SHP77 treated with DMSO at 0.1 percent for 48 hours (cell line): ENCODE measurements around the gene SMTNL1.

ENCODE experiments used
- DNase-seq: peaks from one replicate; lab custom pipeline; 2025; lab: John Stamatoyannopoulos, UW

Gene SMTNL1

DNA sequence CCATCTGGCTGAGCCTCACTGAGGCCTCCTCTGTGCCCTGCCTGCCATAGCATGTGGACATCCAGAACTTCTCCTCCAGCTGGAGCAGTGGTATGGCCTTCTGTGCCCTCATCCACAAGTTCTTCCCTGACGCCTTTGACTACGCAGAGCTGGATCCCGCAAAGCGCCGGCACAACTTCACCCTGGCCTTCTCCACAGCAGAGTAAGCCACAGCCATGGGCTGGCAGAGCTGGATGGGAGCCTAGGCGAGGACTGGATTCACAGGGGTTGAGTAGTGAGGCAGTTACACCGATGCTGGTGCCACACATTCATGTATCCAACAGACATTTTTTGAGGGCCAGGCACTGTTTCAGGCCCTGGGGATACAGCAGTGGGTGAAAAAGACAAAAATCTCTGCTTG lies 9.1 kb downstream of the SMTNL1 start:
- no peak for DNase-seq

DNA sequence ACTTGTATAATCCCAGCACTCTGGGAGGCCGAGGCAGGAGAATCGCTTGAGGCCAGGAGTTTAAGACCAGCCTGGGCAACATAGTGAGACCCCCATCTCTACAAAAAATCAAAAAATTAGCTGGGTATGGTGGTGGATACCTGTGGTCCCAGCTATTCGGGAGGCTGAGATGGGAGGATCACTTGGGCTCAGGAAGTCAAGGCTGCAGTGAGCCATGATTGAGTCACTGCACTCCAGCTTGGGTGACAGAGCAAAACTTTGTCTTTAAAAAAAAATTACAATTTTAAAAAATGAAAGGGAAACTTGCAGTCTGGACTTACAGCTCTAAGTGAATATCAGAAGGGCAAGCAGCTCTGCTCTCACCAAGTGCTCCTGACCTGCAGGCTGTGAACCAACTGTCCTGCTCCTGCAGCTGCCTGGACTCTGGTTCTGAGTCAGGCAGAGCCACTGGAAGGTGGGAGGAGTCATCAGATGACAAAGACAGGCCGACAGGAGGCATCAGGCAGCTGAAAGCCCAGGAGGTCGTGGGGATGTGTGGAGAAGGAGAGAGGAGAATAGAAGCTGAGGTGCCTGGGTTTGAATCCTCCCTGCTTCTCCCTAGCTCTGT lies 9.6 kb downstream of the SMTNL1 start:
- no peak for DNase-seq

DNA sequence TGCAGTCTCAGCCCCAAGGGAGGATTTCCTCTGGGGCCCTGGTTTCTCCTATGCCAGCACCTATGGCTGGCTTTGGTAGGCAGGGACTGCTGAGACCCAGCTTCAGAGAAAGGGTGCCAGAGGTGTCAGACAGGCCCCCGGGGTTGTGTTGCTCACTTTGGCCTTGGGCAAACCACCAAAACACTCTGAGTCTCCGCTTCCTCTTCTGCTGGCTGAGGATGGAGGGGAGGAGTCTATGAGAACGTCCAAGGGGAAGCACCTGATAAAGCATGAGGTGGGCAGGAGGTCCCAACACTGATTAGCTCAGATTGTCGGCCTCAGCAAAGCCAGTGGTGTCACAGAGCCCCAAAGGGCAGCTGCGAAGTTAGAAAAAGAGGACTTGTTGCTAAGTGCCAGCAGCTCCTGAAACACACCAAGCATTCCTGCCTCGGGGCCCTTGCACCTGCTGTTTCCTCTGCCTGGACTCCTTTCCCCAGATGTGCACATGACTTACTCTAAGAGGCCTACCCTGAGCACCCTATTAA lies 10.5 kb downstream of the SMTNL1 start:
- no peak for DNase-seq

DNA sequence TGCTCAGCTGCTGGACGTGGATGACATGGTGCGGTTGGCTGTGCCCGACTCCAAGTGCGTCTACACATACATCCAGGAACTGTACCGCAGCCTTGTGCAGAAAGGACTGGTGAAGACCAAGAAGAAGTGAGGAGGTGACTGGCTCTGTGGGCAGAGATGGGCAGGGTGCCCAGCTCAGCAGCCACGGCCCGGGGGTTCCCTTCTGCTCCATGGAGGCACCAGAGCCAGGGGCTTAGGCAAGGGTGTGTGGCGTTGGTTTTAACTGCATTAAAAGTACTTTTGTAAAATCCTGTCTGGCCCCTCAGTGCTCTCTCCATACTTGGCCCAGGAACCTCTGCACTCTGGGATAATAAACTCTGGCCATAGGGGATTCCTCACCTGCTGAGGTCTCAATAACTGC lies 12.6 kb downstream of the SMTNL1 start:
- no peak for DNase-seq

DNA sequence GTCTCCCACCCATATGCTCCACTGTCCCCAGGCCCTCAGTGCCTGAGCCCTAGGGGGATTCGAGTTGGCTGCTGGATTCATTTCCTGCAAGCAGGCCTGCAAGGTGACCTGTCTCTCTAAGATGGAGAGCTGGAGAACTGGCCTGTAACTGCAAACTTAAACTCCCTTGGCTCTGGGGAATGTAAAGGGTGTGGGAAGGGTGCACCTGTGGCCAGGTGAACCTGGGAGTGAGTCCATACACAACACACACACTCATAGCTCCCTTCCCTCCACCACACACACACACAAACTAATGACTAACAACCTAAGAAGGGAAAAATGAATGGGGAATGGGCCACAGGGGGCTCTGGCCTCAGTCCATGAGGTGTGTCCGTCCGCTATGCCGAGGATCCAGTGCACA lies 14.5 kb downstream of the SMTNL1 start:
- DNase-seq: no peak

DNA sequence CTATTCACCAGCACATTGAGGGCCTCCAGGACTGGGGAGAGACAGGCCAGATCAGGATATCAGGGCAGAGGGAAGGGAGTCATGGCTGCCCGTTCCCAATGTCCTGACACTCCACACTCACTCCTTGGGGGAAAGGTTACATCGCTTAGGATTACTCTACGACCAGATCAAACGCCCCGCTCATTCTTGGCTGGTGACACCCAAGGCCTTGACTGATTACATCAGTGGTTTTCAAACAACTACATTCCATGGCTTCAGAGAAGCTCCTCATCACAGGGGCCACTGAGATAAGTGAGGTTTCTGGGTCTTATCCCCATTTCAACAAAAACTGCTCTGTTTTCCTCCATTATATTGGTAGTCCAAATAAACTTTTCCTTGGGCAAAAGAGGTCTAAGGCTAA lies 15.1 kb downstream of the SMTNL1 start:
- DNase-seq: no peak

DNA sequence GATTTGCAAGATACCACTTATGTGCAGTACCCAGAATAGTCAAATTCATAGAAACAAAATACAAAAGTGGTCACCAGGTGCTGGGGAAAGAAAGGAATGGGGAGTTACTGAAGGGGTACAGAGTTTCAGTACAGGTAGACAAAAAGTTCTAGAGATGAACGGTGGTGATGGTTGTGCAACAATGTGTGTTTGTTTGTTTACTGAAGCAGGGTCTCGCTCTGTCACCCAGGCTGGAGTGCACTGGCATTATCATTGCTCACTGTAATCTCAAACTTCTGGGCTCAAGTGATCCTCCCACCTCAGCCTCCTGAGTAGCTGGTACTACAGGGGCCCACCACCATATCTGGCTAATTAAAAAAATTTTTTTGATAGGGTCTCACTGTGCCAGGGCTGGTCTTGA lies 18.0 kb downstream of the SMTNL1 start:
- DNase-seq: no peak

DNA sequence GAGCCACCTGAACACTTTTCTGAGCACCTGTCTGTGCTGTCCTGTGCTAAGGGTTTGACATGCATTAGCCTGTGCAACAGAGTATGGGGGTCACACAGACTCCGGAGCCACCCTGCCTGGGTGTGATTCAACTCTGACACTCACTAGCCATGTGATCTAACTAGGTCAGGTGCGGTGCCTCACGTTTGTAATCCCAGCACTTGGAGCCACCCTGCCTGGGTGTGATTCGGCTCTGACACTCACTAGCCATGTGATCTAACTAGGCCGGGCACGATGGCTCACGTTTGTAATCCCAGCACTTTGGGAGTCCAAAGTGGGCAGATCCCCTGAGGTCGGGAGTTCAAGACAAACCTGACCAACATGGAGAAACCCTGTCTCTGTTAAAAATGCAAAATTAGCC lies 18.6 kb downstream of the SMTNL1 start:
- DNase-seq: no peak

DNA sequence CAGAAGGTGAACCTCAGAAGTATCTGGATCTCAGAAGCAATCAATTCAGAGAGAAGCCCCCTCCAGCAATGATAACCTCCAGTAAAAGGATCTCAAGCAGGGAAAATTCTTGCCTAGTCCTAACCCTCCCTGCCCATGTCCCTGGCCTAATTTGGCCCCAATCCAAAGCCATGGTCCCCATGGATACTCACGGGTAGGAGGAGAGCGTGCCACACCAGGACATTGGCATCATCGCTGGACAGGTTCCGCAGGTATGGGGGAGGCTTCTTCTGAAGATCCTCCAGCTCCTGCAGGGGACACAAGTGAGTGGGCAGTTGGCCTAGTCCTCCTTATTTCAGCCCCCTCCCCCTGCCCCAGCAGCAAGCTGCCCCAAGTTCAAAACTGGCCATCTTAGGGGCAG lies 22.8 kb downstream of the SMTNL1 start:
- no peak for DNase-seq

DNA sequence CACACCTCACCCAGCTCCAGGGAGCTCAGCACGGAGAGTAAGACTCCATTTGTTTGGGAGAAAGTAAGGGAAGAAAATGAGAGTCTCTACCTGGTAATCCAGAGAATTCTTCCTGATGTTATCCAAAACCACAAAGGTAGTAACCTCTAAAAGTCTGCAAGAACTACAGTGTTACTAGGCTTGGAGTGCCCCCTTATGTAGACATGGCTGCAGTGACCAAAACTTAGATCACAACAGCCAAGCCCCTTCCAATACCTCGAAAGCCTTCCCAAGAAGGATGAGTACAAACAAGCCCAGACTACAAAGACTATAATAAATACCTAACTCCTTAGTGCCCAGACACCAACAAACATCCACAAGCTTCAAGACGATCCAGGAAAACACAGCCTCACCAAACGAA lies 25.2 kb downstream of the SMTNL1 start:
- DNase-seq: no peak

DNA sequence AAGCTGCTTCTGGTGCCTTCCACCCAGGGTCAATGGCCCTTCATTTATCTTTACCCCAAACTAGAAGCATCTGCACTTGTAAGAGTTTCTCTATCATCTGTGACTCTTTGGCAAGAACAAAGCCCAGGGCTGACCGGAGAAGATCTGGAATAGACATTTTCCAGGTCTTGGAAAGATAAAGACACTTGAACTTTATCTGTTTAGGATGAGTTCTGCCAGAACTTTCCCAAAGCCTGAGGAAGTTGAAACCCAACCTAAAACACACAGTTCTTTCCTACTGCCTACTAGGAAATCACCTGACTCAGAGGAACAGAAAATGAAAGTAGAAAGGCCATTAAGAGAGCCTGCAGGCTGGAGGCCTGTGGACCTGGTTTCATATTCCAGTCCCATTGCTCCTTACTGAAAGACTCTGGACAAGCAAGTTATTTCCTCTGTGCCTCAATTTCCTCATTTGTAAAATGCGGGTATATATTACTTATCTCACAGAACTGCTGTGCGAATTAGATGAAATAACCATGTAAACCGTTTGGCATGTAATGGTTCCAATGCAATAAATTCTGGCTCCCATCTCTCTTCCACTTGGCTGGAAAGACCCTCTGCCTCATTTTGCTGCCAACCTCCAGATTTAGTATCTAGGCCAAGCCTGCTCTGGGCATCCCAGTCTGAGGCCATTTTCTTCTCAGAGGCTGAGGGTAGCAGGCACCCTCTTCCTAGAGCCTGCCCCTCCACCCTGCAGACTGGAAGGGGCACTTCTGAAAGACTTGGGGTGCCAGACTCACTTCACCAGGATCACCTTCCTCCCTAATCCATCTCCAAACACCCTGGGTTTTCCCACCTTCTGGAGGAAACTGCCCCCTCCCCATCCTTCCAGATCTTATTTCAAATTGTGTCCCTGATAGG lies 28.9 kb downstream of the SMTNL1 start:
- DNase-seq: no peak

DNA sequence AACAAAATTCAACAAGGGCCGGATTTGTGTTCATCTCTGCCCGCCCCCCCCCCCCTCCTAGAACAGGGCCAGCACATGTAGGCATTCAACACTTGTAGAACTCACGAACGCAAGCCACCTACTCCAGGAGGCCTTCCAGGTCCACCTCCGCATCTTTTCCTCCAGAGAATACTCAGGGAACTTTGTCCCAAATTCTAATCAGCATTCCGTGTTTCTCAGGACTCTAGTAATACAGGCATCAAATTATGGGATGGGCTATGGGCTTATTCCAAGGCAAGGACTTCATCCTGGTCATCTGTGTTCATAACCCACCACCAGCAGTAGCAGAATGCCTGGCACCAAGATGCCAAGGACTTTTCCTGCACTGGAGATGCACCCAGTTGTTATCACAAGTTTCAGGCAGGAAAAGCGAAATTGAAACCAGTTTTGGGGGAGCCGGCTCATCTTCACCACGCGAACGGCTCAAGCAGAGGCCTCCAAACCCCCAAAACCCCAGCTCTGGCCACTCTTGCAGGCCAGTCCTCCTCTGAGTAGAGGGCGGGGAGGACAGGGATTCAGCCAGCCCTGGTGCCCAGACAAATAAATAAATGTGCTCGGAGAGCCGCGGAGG lies 29.6 kb downstream of the SMTNL1 start:
- DNase-seq: no peak

DNA sequence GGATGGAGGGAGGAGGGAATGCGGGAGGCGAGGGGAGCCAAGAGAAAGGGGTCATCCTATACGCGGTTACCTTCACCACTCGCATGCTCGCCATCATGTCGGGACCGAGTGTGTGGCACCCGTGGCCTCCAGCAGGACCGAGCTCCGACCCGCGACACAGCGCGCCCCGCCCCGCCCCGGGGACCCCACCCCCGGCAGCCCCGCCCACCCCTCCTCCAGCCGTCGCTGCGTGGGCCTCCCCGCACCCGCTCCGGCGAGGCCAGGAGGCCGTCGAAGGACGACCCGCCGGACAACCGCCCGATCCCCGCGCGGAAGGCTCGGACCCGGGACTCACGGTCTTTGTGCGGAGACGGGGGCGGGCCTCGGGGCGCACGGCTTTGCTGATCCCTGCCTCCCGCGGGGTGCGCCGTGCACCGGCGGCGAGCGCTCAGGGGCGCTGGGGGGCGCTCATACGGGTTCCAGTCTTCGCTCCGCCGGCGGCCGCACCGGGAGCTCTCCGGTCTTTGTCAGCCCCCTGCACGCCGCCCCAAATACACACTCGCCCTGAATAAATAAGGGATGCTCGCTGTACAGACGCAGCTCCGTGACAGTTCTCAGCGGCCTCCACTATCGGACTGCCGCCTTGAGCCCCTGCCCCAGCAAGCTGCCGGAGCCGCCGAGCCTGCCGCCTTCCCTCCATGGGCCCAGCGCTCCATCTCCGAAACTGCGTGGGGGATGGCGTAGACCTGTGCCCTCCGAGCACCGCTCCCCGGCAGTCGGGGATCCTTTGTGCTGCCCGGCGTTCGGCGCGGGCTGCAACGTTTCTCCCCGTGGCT lies 30.3 kb downstream of the SMTNL1 start, which contains the start of gene UBE2L6:
Gene UBE2L6 (minus strand): TSS at position 158 of the 815 bp plus-strand sequence. CDS start 61 bp downstream, at position 97.
- DNase-seq: no peak

DNA sequence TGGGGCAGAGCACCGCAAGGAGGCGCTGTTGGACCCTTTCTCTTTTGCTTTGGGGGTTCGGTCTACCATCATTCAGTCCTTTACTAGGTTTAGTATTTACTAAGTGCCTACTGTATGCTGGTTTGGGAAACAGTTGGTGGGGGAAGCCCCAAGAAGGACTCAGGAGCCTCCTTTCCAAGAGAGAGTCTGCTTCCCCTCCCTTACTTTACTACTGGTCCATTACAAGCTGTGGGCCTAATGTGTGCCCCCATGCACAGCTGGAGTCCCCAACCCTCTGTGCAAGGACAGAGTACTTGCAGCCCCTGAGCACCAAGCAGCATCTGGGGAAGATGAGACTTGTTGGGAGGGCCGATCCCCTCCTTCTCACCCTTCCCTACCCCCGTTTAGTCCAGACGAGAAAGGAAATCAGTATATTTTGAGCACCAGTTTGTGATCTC lies 31.0 kb downstream of the SMTNL1 start:
- no peak for DNase-seq

DNA sequence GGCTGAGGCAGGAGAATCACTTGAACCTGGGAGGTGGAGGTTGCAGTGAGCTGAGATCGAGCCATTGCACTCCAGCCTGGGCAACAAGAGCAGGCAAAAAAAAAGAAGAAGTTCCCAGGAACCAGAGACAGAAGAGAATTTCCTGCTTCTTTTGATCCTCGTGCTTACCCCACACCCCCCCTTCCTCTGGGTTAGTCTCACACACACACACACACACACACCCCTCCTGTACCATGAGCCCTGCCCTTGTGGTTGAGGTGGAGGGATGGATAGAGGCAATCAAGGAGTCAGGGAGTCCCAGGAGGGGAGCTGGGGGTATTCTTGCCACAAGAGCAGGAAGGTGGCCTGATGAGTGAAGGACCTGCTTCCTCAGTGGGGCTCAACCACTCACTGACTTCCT lies 34.2 kb downstream of the SMTNL1 start:
- no peak for DNase-seq

DNA sequence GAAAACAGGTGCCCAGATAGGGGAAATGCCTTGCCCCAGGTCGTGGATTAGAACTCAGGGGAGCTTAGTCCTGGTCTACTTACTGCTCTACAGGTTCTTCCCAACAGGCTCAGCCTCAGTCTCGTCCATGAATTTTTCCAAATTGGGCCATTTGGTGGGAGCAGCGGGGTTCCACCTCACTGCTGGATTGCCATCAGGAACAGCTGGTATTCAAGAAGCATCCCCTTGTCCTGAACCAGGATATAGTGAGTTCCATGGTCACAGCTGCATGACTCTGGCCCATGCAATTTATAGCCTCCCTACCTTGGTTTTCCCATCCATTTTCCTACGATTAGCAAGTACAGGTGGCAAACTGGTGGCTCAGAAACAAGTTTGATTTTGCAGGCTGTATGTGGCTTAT lies 36.7 kb downstream of the SMTNL1 start:
- no peak for DNase-seq

DNA sequence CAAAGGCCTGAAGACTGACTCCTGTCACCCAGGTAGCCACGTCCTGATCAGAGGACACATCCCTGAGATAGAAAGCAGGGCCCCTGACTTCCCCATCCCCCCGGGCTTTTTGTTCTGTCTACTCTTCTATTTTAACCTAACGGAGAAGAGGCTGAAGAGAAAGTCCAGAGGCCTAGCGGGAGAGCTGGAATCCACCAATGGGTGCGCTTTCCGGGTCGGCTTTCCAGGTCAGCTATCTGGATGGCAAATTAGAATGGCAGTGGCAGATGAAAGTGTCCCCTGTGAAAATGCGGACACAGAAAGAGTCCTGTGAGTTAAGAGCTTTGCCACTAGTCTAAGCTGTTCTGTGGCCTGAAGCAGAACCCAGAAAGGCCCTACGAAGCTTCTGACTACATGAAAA lies 46.9 kb downstream of the SMTNL1 start:
- no peak for DNase-seq

DNA sequence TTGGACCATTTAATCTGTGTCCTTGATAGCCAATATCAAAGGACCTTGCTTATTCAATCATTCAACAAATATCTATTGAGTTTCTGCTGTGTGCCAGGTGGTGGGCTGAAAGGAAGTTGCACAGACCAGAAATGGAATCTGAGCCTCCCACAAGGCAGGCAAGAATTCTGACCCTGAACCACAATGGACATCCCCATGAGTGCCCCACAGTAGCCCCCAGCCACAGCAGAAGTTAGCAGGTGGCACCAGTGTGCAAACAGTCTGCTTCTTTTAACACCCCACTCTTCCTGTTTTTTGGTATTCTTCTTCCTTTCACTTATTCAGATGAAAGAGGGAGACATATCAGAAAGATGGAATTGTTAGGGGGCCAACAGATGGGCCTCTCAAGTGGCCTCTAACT lies 47.9 kb downstream of the SMTNL1 start:
- no peak for DNase-seq

DNA sequence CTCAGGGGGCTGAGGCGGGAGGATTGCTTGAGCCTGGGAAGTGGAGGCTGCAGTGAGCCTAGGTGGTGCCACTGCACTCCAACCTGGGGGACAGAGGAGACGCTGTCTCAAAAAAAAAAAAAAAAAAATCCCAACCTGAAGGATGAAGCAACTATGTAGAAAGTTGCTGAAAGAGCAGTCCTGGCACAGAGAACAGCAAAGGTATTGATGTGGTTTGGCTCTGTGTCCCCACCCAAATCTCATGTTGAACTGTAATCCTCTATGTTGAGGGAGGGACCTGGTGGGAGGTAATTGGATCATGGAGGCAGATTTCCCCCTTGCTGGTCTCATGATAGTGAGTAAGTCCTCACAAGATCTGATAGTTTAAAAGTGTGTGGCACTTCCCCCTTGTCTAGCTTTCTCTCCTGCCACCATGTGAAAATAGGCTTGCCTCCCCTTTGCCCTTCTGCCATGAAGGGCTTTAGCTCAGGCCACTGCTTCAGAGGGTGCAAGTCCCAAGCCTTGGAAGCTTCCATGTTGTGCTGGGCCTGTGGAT lies 49.4 kb downstream of the SMTNL1 start:
- DNase-seq: no peak

DNA sequence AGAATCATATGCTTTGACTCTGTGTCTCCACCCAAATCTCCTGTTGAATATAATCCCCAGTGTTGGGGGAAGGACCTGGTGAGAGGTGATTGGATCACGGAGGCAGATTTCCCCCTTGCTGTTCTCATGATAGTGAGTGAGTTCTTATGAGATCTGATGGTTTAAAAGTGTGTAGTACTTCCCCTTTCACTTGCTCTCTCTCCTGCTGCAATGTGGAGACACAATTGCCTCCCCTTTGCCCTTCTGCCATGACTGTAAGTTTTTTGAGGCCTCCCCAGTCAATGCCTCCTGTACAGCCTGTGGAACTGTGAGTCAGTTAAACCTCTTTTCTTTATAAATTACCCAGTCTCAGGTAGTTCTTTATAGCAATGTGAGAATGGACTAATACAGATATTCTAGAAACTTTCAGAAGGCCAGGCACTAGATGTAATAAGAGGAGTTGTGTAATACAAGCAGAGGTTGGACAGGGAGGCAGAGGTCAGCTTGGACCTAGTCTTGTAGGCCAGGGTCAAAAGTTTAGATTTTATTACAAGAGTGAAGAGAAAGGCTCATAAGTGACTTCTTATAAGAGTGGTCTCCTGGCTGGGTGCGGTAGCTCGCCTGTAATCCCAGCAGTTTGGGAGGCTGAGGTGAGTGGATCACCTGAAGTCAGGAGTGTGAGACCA lies 50.8 kb downstream of the SMTNL1 start:
- DNase-seq: no peak

DNA sequence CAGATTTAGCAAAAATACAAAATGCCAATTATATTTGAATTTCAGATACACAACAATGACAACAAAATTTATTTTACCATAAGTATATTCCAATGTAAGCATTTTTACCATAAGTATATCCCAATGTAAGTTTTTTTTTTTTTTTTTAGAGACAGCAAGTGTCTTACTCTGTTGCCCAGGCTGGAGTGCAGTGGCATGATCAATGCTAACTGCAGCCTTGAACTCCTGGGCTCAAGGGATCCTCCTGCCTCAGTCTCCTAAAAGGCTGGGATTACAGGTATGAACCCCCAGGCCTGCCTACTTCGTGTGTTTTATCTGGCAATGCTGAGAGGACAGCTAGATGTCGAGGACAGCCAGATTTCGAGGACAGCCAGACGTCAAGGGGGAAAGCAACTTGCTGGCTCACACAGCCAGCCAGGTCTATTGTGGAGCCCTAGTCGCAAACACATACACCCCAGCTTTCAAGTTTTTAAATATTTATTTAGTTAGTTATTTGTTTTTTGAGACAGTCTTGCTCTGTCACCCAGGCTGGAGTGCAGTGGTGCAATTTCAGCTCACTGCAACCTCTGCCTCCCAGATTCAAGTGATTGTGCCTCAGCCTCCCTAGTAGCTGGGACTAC lies 59.0 kb downstream of the SMTNL1 start:
- no peak for DNase-seq
